ENCODE results near the gene GIPC3. TPM values are rescaled to one million over a fixed set of nuclear protein-coding genes. Genes with fewer than 3 reads are reported as not detected.

Gene GIPC3
- total and polyA plus RNA-seq, 2 experiments from 2014 or later, result 0.06 TPM; not detected in 1

- no peak for DNase-seq
- TF ChIP-seq EZH2 (IDR thresholded peaks at IDR 0.05; ENCODE audit: insufficient read depth, poor library complexity, severe bottlenecking) (no peak), EZH2phosphoT487 (IDR thresholded peaks at IDR 0.05; ENCODE audit: insufficient read depth, low read depth) (no peak)
- no peaks in the 10 kb centered on the region for H3F3A ChIP-seq (ENCODE audit: insufficient read depth)
- H4K20me1 ChIP-seq (ENCODE audit: insufficient read depth), result no peaks in the 10 kb centered on the region
- H2AFZ ChIP-seq, result no peak overlapping the region
- peaks cover 8% of the 10 kb centered on the region for H3K4me1 ChIP-seq (ENCODE audit: insufficient read depth)
- no peaks in the 10 kb centered on the region for H3K9me3 ChIP-seq (ENCODE audit: low read depth)
- H3K79me2 ChIP-seq (ENCODE audit: insufficient read depth), result peaks cover 39% of the 10 kb centered on the region
- in situ Hi-C loops (cut with MboI), result loop anchor here (25.0 kb wide), 1 partner anchor 310 kb away; no protein-coding TSS in a partner anchor
- H3K27ac ChIP-seq, result no peak overlapping the region
- no peaks in the 10 kb centered on the region for H3K27me3 ChIP-seq (replicated peaks; ENCODE audit: insufficient read depth)
- no peak overlapping the region for H3K9ac ChIP-seq
- whole genome bisulfite sequencing, 2 experiments (ENCODE audit: low coverage in 1 of 2, low lambda C conversion rate in 2 of 2, missing lambda C conversion rate in 2 of 2), result 86 to 87% methylated on average over 12 of the region's 12 CpGs
- no peaks in the 10 kb centered on the region for H3K36me3 ChIP-seq (ENCODE audit: low read depth)
- no peaks in the 10 kb centered on the region for H3K9me2 ChIP-seq (ENCODE audit: insufficient read depth)
- H3K4me2 ChIP-seq (ENCODE audit: unreplicated experiment), result no peak overlapping the region
- H3K4me3 ChIP-seq, result no peak overlapping the region
These were observed 36.9 kb downstream of the GIPC3 start for GRCh38 chr19:3622224-3622623.

- no peaks in the 10 kb centered on the region for H3K36me3 ChIP-seq (ENCODE audit: low read depth)
- H3K9me3 ChIP-seq (ENCODE audit: low read depth), result no peaks in the 10 kb centered on the region
- H3K4me1 ChIP-seq (ENCODE audit: insufficient read depth), result peaks cover 8% of the 10 kb centered on the region
- in situ Hi-C loops (cut with MboI), result loop anchor here (25.0 kb wide), 1 partner anchor 311 kb away; no protein-coding TSS in a partner anchor
- no peak overlapping the region for H3K4me2 ChIP-seq (ENCODE audit: unreplicated experiment)
- TF ChIP-seq EZH2phosphoT487 (IDR thresholded peaks at IDR 0.05; ENCODE audit: insufficient read depth, low read depth) (no peak), EZH2 (IDR thresholded peaks at IDR 0.05; ENCODE audit: insufficient read depth, poor library complexity, severe bottlenecking) (no peak)
- WGBS, 2 experiments (ENCODE audit: low coverage in 1 of 2, low lambda C conversion rate in 2 of 2, missing lambda C conversion rate in 2 of 2), result 92 to 97% methylated on average over 34 of the region's 34 CpGs
- no peaks in the 10 kb centered on the region for H3K27me3 ChIP-seq (replicated peaks; ENCODE audit: insufficient read depth)
- H3K4me3 ChIP-seq, result no peak overlapping the region
- H2AFZ ChIP-seq, result no peak overlapping the region
- H3K27ac ChIP-seq, result no peak overlapping the region
- H4K20me1 ChIP-seq (ENCODE audit: insufficient read depth), result no peaks in the 10 kb centered on the region
- no peak for DNase-seq
- H3K9me2 ChIP-seq (ENCODE audit: insufficient read depth), result no peaks in the 10 kb centered on the region
- no peaks in the 10 kb centered on the region for H3F3A ChIP-seq (ENCODE audit: insufficient read depth)
- no peak overlapping the region for H3K9ac ChIP-seq
- peaks cover 39% of the 10 kb centered on the region for H3K79me2 ChIP-seq (ENCODE audit: insufficient read depth)
These were observed 38.4 kb downstream of the GIPC3 start for GRCh38 chr19:3623716-3624115.

DNA sequence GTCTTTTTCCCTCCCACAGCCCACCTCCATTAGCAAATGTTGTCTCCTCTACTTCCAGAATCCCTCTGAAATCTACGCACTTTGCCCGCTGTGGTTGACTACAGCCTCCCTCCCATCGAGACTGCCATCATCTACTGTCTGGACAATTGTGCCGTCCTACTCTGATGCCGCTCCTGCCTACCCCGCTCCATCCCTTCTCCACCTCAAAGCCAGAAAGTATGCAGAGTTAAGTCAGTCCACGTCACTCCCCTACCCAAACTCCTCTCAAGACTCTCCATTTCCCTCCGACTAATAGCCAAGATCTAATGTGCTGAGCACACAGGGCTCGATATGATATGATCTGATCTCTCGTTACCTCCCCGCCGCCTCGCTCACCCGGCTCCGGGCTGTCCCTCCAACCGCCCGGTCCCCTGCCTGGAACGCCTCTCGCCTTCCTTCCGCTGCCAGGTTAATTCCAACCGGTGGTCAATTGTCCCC is 40.8 kb downstream of the GIPC3 start:
- Histone ChIP-seq H3K79me2 (ENCODE audit: insufficient read depth) (peaks cover 39% of the 10 kb centered on the region), H3K9me2 (ENCODE audit: insufficient read depth) (no peaks in the 10 kb centered on the region), H3K4me3 (peak overlapping the region; percentile 95), H3K9ac (peak overlapping the region; percentile 89), H3K27ac (peak overlapping the region; percentile 78), H3K4me2 (ENCODE audit: unreplicated experiment) (peak overlapping the region; percentile 80), H3K9me3 (ENCODE audit: low read depth) (no peaks in the 10 kb centered on the region), H3K36me3 (ENCODE audit: low read depth) (no peaks in the 10 kb centered on the region), H2AFZ (peak overlapping the region; percentile 69), H3F3A (ENCODE audit: insufficient read depth) (no peaks in the 10 kb centered on the region), H3K4me1 (ENCODE audit: insufficient read depth) (peaks cover 8% of the 10 kb centered on the region), H3K27me3 (replicated peaks; ENCODE audit: insufficient read depth) (no peaks in the 10 kb centered on the region), H4K20me1 (ENCODE audit: insufficient read depth) (no peaks in the 10 kb centered on the region)
- peak; percentile 58 for DNase-seq
- 1 to 2% methylated on average over 21 of the region's 21 CpGs for WGBS, 2 experiments (ENCODE audit: low coverage in 1 of 2, low lambda C conversion rate in 2 of 2, missing lambda C conversion rate in 2 of 2)
- TF ChIP-seq EZH2phosphoT487 (IDR thresholded peaks at IDR 0.05; ENCODE audit: insufficient read depth, low read depth) (no peak), EZH2 (IDR thresholded peaks at IDR 0.05; ENCODE audit: insufficient read depth, poor library complexity, severe bottlenecking) (no peak)
- in situ Hi-C loops (cut with MboI), result no loop called here

DNA sequence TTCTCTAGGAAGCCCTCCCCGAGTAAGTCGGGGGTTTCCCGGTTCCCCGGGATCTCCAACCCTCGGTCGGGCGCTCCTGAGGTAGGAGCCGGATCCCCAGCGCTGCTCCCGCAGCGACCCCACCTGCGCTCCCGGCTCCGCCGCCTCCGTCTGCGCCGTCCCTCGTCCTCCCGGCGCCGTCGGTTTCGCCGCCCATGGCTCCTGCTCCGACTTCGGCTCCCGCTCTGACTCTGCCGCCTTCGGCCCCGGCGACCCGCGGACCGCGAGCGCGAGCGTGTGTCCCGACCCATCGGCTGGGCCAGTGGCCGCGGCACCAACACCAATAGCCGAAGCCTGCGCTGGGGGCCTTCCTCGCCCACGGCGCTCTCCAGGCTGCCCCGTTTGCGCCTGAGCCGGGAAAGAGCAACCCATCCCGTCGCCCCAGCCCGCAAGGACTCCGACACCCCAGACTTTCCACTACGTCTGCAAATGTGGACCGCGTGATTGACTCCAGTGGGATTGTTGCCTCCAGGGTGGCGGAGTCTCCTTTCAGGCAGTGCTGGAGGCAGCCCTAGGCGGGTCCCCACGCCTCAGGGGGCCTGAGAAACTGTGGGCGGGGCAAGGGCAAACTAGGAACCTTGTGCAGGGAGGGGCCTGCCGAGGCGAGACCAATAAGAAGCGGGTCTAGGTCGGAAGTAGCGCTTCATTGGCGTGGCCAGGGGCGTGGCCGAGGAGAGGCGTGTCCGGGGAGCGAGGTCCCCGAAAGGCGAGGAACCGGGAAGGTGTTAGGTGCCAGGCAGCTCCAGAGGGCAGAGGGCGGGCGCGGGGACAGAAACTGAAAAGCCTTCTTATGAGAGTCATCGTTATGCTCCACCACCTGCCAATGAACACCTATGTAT is 41.4 kb downstream of the GIPC3 start, which contains the start of gene CACTIN:
CACTIN (minus strand) TSS at position 318 of the 878 bp plus-strand sequence; CDS start at position 290, 28 bp downstream.
- H3K9me2 ChIP-seq (ENCODE audit: insufficient read depth), result no peaks in the 10 kb centered on the region
- H3K79me2 ChIP-seq (ENCODE audit: insufficient read depth), result peaks cover 39% of the 10 kb centered on the region
- WGBS, 2 experiments (ENCODE audit: low coverage in 1 of 2, low lambda C conversion rate in 2 of 2, missing lambda C conversion rate in 2 of 2), result 0 to 1% methylated on average over 71 to 72 of the region's 80 CpGs
- peak within 1 kb of the TSS; percentile 89 for H3K9ac ChIP-seq
- H3F3A ChIP-seq (ENCODE audit: insufficient read depth), result no peaks in the 10 kb centered on the region
- no peaks in the 10 kb centered on the region for H3K9me3 ChIP-seq (ENCODE audit: low read depth)
- peak within 1 kb of the TSS; percentile 69 for H2AFZ ChIP-seq
- in situ Hi-C loops (cut with MboI), result no loop called here
- no peaks in the 10 kb centered on the region for H3K27me3 ChIP-seq (replicated peaks; ENCODE audit: insufficient read depth)
- TF ChIP-seq EZH2 (IDR thresholded peaks at IDR 0.05; ENCODE audit: insufficient read depth, poor library complexity, severe bottlenecking) (no peak), EZH2phosphoT487 (IDR thresholded peaks at IDR 0.05; ENCODE audit: insufficient read depth, low read depth) (no peak)
- H3K36me3 ChIP-seq (ENCODE audit: low read depth), result no peaks in the 10 kb centered on the region
- DNase-seq, result peak; percentile 100
- no peaks in the 10 kb centered on the region for H4K20me1 ChIP-seq (ENCODE audit: insufficient read depth)
- peak within 1 kb of the TSS; percentile 95 for H3K4me3 ChIP-seq
- peaks cover 8% of the 10 kb centered on the region for H3K4me1 ChIP-seq (ENCODE audit: insufficient read depth)
- peak within 1 kb of the TSS; percentile 80 for H3K4me2 ChIP-seq (ENCODE audit: unreplicated experiment)
- peak within 1 kb of the TSS; percentile 78 for H3K27ac ChIP-seq
